Measurements from ENCODE around the gene KCNIP4.

The KCNIP4 gene

DNA sequence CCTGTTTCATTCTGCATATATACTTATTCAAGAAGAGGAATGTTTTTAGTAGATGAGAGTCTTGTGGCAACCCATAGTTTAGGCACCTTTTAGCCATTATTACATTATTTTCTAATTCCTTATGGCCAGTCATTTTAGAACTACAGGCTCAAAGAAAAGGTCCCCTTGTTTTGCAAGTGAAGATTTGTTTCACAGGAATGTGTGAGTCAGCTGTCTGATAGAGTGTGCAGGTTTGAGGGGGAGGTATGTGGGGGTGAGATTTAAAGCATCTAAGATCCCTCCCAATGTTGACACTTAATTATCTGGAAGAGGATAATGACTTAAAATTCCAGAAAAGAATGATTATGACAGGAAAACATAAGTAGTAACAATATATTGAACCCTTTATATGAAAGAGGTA is 495.6 kb downstream of the KCNIP4 start:
- ChIA-PET POLR2A (ENCODE audit: low non-redundant PET) (no interaction called here), CTCF (no interaction called here)
- TF ChIP-seq, protein P1, sequence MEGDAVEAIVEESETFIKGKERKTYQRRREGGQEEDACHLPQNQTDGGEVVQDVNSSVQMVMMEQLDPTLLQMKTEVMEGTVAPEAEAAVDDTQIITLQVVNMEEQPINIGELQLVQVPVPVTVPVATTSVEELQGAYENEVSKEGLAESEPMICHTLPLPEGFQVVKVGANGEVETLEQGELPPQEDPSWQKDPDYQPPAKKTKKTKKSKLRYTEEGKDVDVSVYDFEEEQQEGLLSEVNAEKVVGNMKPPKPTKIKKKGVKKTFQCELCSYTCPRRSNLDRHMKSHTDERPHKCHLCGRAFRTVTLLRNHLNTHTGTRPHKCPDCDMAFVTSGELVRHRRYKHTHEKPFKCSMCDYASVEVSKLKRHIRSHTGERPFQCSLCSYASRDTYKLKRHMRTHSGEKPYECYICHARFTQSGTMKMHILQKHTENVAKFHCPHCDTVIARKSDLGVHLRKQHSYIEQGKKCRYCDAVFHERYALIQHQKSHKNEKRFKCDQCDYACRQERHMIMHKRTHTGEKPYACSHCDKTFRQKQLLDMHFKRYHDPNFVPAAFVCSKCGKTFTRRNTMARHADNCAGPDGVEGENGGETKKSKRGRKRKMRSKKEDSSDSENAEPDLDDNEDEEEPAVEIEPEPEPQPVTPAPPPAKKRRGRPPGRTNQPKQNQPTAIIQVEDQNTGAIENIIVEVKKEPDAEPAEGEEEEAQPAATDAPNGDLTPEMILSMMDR (conservative IDR thresholded peaks at IDR 0.05; ENCODE audit: low read depth), result no peak
- no peak overlapping the region for H3K27ac ChIP-seq
- peak; percentile 28 for DNase-seq (ENCODE audit: low spot score)

DNA sequence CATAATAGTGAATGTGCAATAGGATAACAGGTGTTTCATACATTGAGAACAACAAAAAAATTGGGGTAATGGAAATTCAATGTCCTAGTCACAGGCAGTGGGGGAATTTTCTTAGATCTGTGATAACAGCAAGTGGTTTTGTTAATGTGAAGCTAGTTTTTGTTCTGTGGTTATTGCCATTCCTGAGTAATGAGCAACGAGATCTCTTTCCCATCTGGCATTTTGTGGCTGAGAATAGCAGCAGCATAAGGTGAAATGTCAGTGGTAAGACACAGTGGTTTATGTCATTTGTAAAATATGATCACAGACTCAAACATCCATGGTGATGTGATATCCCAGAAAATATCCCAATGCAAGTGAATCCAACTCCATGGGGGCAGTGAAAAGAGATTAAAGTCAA is 497.5 kb downstream of the KCNIP4 start:
- no peak overlapping the region for H3K27ac ChIP-seq
- TF ChIP-seq, protein P1 (conservative IDR thresholded peaks at IDR 0.05; ENCODE audit: low read depth), result no peak
- POLR2A ChIA-PET (ENCODE audit: low non-redundant PET), result no interaction called here
- peak; percentile 30 for DNase-seq (ENCODE audit: low spot score)
- CTCF ChIA-PET, result no interaction called here

DNA sequence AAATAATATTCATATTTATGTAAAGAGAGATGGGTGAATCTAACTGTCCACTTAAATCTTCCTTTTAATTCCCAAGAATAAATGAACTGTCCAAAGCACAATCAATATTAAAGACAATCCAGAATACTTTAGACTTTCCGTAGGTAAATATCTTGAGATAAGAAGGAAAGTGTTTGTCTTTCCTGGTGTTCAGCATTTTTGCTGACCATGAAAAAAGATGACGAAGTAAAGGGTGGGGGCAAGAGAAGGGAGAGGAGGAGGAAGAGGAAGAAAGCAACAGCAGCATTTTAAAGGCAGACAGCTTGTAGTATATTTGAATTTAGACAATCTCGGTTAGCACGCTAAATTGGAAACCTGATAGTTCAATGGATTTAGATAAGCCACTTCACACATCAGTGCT is 498.2 kb downstream of the KCNIP4 start:
- CTCF ChIA-PET, result no interaction called here
- TF ChIP-seq, protein P1 (conservative IDR thresholded peaks at IDR 0.05; ENCODE audit: low read depth), result no peak

DNA sequence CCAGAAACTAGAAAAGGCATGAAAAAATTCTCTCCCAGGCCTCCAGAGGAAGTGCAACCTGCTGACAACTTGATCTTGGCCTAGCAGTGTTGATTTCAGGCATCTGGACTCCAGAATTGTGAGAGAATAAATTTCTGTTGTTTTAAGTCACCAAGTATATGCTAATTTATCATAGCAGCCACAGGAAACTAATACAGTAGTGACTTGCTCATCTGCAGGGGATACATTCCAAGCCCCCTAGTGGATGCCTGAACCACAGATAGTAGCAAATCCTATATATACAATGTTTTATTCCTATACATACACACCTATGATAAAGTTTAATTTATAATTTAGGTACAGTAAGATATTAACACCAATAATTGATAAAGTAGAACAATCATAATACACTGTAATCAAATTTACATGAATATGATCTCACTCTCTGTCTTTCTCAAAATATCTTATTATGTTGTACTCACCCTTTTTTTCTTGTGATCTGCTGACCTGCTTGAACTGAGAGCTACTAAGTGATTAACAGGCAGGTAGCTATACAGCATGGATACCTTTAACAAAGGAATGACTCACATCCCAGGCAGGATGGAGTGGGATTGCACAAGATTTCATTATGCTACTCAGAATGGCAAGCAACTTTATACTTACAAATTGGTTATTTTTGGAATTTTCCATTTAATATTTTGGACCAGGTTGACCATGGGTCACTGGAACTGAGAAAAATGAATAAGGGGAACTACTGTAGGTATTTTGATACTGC is 501.1 kb downstream of the KCNIP4 start:
- ChIA-PET CTCF (interaction anchor here (0.6 kb wide), 1 partner anchor 120 kb away, joined by 4 read pairs; no protein-coding TSS in a partner anchor), POLR2A (ENCODE audit: low non-redundant PET) (no interaction called here)
- H3K27ac ChIP-seq, result no peak overlapping the region
- DNase-seq (ENCODE audit: low spot score), result peak; percentile 64
- TF ChIP-seq, protein P1 (conservative IDR thresholded peaks at IDR 0.05; ENCODE audit: low read depth), result no peak

More for the DNA sequence above, 498.2 kb downstream of the KCNIP4 start:
- H3K27ac ChIP-seq, result no peak overlapping the region
- POLR2A ChIA-PET (ENCODE audit: low non-redundant PET), result no interaction called here
- no peak for DNase-seq (ENCODE audit: low spot score)

DNA sequence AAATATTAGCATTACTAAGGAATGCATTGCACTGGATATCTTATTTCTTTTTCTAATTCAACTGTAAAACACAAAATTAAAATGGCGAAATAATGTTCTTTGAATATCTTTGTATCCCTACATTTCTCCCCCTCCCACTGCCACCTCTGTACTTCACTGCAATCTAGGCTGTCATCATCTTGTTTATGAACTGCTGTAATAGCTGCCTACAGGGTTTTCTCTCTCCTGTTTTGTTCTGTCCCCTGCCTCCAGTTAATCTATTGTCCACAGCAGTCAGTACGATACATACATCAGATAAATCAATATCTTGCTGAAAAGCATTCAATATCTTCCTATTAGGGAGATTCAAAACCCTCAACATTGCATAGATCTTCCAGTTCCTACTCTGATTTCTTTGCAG is 528.4 kb downstream of the KCNIP4 start:
- ChIA-PET CTCF (no interaction called here), POLR2A (ENCODE audit: low non-redundant PET) (no interaction called here)
- TF ChIP-seq, protein P1 (conservative IDR thresholded peaks at IDR 0.05; ENCODE audit: low read depth), result no peak
- H3K27ac ChIP-seq, result no peak overlapping the region
- no peak for DNase-seq (ENCODE audit: low spot score)

DNA sequence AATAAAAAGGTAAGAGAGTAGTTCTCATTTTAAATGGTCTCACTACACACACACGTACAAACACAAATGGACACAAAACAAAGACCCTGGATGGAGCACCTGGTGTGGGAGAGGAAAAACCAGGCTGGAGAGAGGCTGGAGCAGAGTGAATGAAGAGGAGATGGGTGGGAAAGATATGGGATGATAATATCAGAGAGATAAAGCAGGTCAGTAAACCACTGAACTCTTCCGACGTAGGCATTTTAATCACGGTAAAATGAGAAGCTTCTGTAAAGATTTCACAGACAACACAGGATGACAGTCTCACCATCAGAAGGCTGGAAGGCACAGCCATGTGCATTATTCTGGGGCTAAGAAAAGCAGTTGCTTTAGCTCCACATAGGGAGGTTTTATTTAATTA is 532.8 kb downstream of the KCNIP4 start:
- no peak for DNase-seq (ENCODE audit: low spot score)
- CTCF ChIA-PET, result interaction anchor here (0.7 kb wide), 1 partner anchor 13 kb away, joined by 3 read pairs; no protein-coding TSS in a partner anchor
- POLR2A ChIA-PET (ENCODE audit: low non-redundant PET), result no interaction called here
- no peak overlapping the region for H3K27ac ChIP-seq
- TF ChIP-seq, protein P1 (conservative IDR thresholded peaks at IDR 0.05; ENCODE audit: low read depth), result no peak
